ENCODE results near the gene ASCC3. TPM values are rescaled to one million over a fixed set of nuclear protein-coding genes. Genes with fewer than 3 reads are reported as not detected.
A peak's percentile ranks its signal among the peaks of the same experiment; 100 is the strongest.

Gene ASCC3
- total and polyA plus RNA-seq, 2 of the 4 experiments (the other 2 are of a cell fraction) = 25.8 to 104 TPM

DNA sequence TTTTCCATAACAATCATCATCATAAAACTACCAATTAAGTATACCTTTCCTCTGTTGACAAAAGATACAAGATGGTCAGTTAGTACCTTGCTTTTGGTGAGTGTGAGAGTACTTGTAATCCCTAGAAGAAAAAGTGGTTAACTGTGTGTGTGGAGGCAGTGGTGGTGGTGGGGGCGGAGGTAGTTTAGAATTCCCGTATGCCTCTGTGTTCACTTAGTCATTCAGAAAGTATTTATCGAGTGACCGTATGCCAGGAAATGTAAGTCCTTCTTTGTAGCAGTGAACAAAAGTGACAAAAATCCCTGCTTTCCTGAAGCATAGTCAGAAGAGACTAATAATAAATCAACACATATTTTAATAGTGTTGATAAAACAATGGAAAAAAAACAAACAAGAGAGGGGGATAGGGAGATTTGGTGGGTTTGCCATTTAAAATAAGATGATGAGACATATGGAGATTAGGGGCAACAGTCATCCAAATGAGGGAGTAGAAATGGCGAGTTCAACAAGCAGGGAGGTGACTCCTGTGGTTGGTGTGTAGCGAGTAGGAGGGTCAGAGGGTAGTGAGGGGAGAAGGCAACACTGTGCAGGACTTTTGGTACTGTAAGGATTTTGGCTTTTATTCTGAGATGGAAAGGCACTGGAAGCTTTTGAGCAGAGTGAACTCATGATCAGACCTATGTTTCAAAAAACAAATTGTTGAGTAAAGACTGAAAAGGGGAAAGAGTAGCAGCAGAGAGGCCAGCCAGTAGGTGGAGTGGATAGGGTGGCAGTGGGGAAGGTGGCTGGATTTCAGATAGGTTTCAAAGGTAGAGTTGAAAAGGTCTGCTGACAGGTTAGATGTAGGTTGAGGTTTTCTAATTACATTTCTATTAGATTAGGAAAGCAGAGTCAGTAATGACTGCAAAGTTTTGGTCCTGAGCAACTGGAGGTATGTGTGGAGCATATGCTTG, 376.1 kb downstream of the ASCC3 start:
- Histone ChIP-seq H3K56ac (ENCODE audit: extremely low read depth, insufficient read depth, low read length) (peak overlapping the region; percentile 68; the same call in 1 of the 2 replicates), H3K14ac (replicated peaks; ENCODE audit: low read depth, low read length) (peak overlapping the region; percentile 80), H2AK5ac (ENCODE audit: low read depth, low read length) (peak overlapping the region; percentile 97; the same call in 1 of the 2 replicates), H4K8ac (ENCODE audit: low read depth in 2 of 2, low read length in 2 of 2) (peak overlapping the region; percentile 58 to 92; a peak in 3 of 4 replicates), H3K27ac (ENCODE audit: insufficient read depth, low read length) (peak overlapping the region; percentile 76), H2AFZ (replicated peaks; ENCODE audit: low read length, poor library complexity) (peak overlapping the region; percentile 71), H2BK20ac (ENCODE audit: low read depth, low read length) (peak overlapping the region; percentile 97), H2BK15ac (ENCODE audit: low read depth, low read length) (peak overlapping the region; percentile 94; the same call in 2 of the 3 replicates), H3K36me3 (ENCODE audit: control insufficient read depth, insufficient read depth, low read length) (peaks cover 3% of the 10 kb centered on the region), H3K23ac (ENCODE audit: low read depth, low read length) (peak overlapping the region; percentile 73; the same call in 1 of the 2 replicates), H4K5ac (ENCODE audit: low read depth, low read length) (peak overlapping the region; percentile 87; the same call in 1 of the 2 replicates), H2BK5ac (ENCODE audit: low read depth, low read length, poor library complexity, severe bottlenecking) (peak overlapping the region; percentile 94), H3K4me2 (ENCODE audit: low read depth, low read length) (peak overlapping the region; percentile 21; the same call in 1 of the 2 replicates), H3K4me3 (ENCODE audit: insufficient read depth, low read depth, low read length) (no peak overlapping the region), H4K91ac (ENCODE audit: insufficient read depth, low read depth, low read length) (peak overlapping the region; percentile 95), H3K9ac (ENCODE audit: low read depth, low read length) (no peak overlapping the region), H3K4ac (ENCODE audit: low read depth, low read length) (peak overlapping the region; percentile 97), H3K27me3 (ENCODE audit: control insufficient read depth, insufficient read depth, low read length) (no peaks in the 10 kb centered on the region), H3K79me1 (ENCODE audit: low read depth in 1 of 2, low read length in 2 of 2) (peaks cover 0 to 3% of the 10 kb centered on the region in 2 experiments; a peak in 1 of 4 replicates), H2AK9ac (replicated peaks; ENCODE audit: low read depth, low read length, poor library complexity) (no peak overlapping the region), H4K20me1 (ENCODE audit: insufficient read depth, low read length) (no peaks in the 10 kb centered on the region), H3K9me3 (ENCODE audit: control insufficient read depth, insufficient read depth, low read length) (no peaks in the 10 kb centered on the region), H2BK120ac (ENCODE audit: low read depth, low read length) (peak overlapping the region; percentile 97), H3K9me1 (ENCODE audit: insufficient read depth, low read length) (peaks cover 5% of the 10 kb centered on the region; the same call in 1 of the 2 replicates), H3K18ac (ENCODE audit: low read depth, low read length) (peak overlapping the region; percentile 96), H3K4me1 (ENCODE audit: control insufficient read depth, insufficient read depth, low read length) (peaks cover 8% of the 10 kb centered on the region; the same call in 1 of the 2 replicates)
- TF ChIP-seq RFX5 (IDR thresholded peaks at IDR 0.05; ENCODE audit: low read depth, low read length) (no peak), FOS (IDR thresholded peaks at IDR 0.05; ENCODE audit: low read depth, low read length) (no peak), POLR2A (IDR thresholded peaks at IDR 0.05; ENCODE audit: low read depth, low read length) (no peak), MXI1 (IDR thresholded peaks at IDR 0.05; ENCODE audit: borderline replicate concordance, low read depth, low read length) (no peak), MAFK (IDR thresholded peaks at IDR 0.05; ENCODE audit: low read depth, low read length) (no peak), RAD21 (IDR thresholded peaks at IDR 0.05; ENCODE audit: low read length) (no peak), RCOR1 (IDR thresholded peaks at IDR 0.05; ENCODE audit: insufficient replicate concordance, low read length) (no peak)
- TF ChIP-seq, protein P1, sequence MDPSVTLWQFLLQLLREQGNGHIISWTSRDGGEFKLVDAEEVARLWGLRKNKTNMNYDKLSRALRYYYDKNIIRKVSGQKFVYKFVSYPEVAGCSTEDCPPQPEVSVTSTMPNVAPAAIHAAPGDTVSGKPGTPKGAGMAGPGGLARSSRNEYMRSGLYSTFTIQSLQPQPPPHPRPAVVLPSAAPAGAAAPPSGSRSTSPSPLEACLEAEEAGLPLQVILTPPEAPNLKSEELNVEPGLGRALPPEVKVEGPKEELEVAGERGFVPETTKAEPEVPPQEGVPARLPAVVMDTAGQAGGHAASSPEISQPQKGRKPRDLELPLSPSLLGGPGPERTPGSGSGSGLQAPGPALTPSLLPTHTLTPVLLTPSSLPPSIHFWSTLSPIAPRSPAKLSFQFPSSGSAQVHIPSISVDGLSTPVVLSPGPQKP (IDR thresholded peaks at IDR 0.05; ENCODE audit: borderline replicate concordance, low read depth, low read length) = no peak
- WGBS, 2 experiments (ENCODE audit: extremely low coverage in 2 of 2, insufficient read length in 1 of 2) = 83% methylated on average over 1 of the region's 6 CpGs; no CpG with 5 or more reads in 1 of the 2 experiments
- intact Hi-C loops (cut with micrococcal nuclease) (no loop called here), in situ Hi-C loops (cut with MboI; ENCODE audit: low sequenced_read_pairs) (no loop called here), dilution Hi-C loops (cut with HindIII; ENCODE audit: low sequenced_read_pairs, unreplicated experiment) (no loop called here)
- POLR2A ChIA-PET (ENCODE audit: unreplicated experiment) = no interaction called here
- peak; percentile 90 for ATAC-seq (ENCODE audit: low read depth)
- DNase-seq = peak; percentile 89
- CTCF ChIA-PET = interaction anchor here (0.6 kb wide), 1 partner anchor 102 kb away, joined by 8 read pairs; no protein-coding TSS in a partner anchor
- BruUV-seq (replicated peaks) = no TSS peak
